ENCODE data around the gene RASL12. TPM values are rescaled to one million over a fixed set of nuclear protein-coding genes. Genes with fewer than 3 reads are reported as not detected.

The RASL12 gene
- total and polyA plus RNA-seq, 7 donors: 1.8 to 102 (median 29.1) TPM

GRCh38 chr15:65034719-65035118 is 33.1 kb downstream of the RASL12 start:
- Histone ChIP-seq H3K4me1 (peaks cover 0 to 12% (median 9%) of the 10 kb centered on the region in 4 donors), H3K27ac (no peak overlapping the region), H3K36me3 (no peaks in the 10 kb centered on the region), H3K4me3 (no peak overlapping the region), H3K27me3 (no peaks in the 10 kb centered on the region), H3K9me3 (no peaks in the 10 kb centered on the region)
- intact Hi-C loops (cut with DNase I): no loop called here
- 91 to 92% methylated on average over 11 of the region's 11 CpGs for WGBS, 2 donors
- no peak for DNase-seq
- TF ChIP-seq POLR2AphosphoS5 (IDR thresholded peaks at IDR 0.05) (no peak), CTCF (IDR thresholded peaks at IDR 0.05) (no peak), EP300 (IDR thresholded peaks at IDR 0.05) (no peak), POLR2A (IDR thresholded peaks at IDR 0.05) (no peak)

- Histone ChIP-seq H3K27me3 (no peaks in the 10 kb centered on the region), H3K36me3 (no peaks in the 10 kb centered on the region), H3K27ac (peak overlapping the region in 1 of 4 donors; percentile 15), H3K9me3 (no peaks in the 10 kb centered on the region), H3K4me1 (peaks cover 0 to 15% (median 10%) of the 10 kb centered on the region in 4 donors), H3K4me3 (no peak overlapping the region)
- 3 to 9% methylated on average over 4 of the region's 4 CpGs for WGBS, 2 donors
- no peak for DNase-seq
- TF ChIP-seq CTCF (IDR thresholded peaks at IDR 0.05) (peak in 3 of 4 experiments; percentile 18 to 43 (median 40)), POLR2A (IDR thresholded peaks at IDR 0.05) (no peak), EP300 (IDR thresholded peaks at IDR 0.05) (no peak), POLR2AphosphoS5 (IDR thresholded peaks at IDR 0.05) (no peak)
- intact Hi-C loops (cut with DNase I): loop anchor here (2.0 kb wide), 2 partner anchors 49 to 67 kb away; no protein-coding TSS in a partner anchor
These were observed 34.0 kb downstream of the RASL12 start for GRCh38 chr15:65033659-65034269.

GRCh38 chr15:65032801-65033537 is 34.8 kb downstream of the RASL12 start:
- H3K9me3 ChIP-seq: no peaks in the 10 kb centered on the region
- peak overlapping the region in 1 of 4 donors; percentile 15 for H3K27ac ChIP-seq
- no peaks in the 10 kb centered on the region for H3K27me3 ChIP-seq
- H3K4me3 ChIP-seq: no peak overlapping the region
- H3K36me3 ChIP-seq: no peaks in the 10 kb centered on the region
- no peak for TF ChIP-seq POLR2A (IDR thresholded peaks at IDR 0.05)
- TF ChIP-seq EP300 (IDR thresholded peaks at IDR 0.05): no peak
- TF ChIP-seq CTCF (IDR thresholded peaks at IDR 0.05): peak; percentile 54 to 68 (median 58)
- TF ChIP-seq POLR2AphosphoS5 (IDR thresholded peaks at IDR 0.05): no peak
- intact Hi-C loops (cut with DNase I): loop anchor here (2.0 kb wide), 2 partner anchors 50 to 68 kb away; no protein-coding TSS in a partner anchor
- H3K4me1 ChIP-seq: peaks cover 0 to 23% (median 17%) of the 10 kb centered on the region in 4 donors
- peak; percentile 74 for DNase-seq
- WGBS, 2 donors: 16 to 31% methylated on average over 13 of the region's 13 CpGs

- Histone ChIP-seq H3K4me3 (peak overlapping the region; percentile 65 to 96 (median 86)), H3K27ac (peak overlapping the region; percentile 76 to 87 (median 86)), H3K4me1 (peaks cover 0 to 25% (median 21%) of the 10 kb centered on the region in 4 donors), H3K36me3 (peaks cover 0 to 21% (median 6%) of the 10 kb centered on the region in 4 donors), H3K27me3 (no peaks in the 10 kb centered on the region), H3K9me3 (no peaks in the 10 kb centered on the region)
- no peak for DNase-seq
- TF ChIP-seq POLR2AphosphoS5 (IDR thresholded peaks at IDR 0.05): no peak
- TF ChIP-seq EP300 (IDR thresholded peaks at IDR 0.05): no peak
- TF ChIP-seq CTCF (IDR thresholded peaks at IDR 0.05): no peak
- no peak for TF ChIP-seq POLR2A (IDR thresholded peaks at IDR 0.05)
- intact Hi-C loops (cut with DNase I): no loop called here
- 61 to 63% methylated on average over 12 of the region's 12 CpGs for WGBS, 2 donors
These were observed 38.0 kb downstream of the RASL12 start for GRCh38 chr15:65029736-65030208.

Measured in sigmoid colon (tissue), 7 donors.